GOT3 (cell line): ENCODE data around the gene GLUD2.
"Not testable (repeated sequence)": the region's sequence is repeated elsewhere in the genome, so short reads cannot be mapped to it uniquely, and the experiment has no call there.

Experiments used
- DNase-seq: peaks from one replicate; lab custom pipeline; 2025; ENCODE audit warnings: mixed read lengths; lab: John Stamatoyannopoulos, UW

Gene GLUD2

DNA sequence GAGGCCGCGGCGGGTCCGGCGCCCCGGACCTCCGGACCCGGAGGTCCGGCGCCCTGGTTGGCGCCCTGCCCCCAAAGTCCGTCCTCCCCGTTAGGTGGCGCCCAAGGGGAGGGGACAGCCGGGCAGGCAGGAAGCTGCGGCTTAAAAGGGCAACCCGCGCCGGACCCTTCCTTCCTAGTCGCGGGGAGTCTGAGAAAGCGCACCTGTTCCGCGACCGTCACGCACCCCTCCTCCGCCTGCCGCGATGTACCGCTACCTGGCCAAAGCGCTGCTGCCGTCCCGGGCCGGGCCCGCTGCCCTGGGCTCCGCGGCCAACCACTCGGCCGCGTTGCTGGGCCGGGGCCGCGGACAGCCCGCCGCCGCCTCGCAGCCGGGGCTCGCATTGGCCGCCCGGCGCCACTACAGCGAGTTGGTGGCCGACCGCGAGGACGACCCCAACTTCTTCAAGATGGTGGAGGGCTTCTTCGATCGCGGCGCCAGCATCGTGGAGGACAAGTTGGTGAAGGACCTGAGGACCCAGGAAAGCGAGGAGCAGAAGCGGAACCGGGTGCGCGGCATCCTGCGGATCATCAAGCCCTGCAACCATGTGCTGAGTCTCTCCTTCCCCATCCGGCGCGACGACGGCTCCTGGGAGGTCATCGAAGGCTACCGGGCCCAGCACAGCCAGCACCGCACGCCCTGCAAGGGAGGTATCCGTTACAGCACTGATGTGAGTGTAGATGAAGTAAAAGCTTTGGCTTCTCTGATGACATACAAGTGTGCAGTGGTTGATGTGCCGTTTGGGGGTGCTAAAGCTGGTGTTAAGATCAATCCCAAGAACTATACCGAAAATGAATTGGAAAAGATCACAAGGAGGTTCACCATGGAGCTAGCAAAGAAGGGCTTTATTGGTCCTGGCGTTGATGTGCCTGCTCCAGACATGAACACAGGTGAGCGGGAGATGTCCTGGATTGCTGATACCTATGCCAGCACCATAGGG is at the start of gene GLUD2:
Gene GLUD2, plus strand, starts transcription at position 170 of the 979 bp plus-strand sequence. Its CDS starts 75 bp downstream, at position 245.
- DNase-seq, result not testable (repeated sequence)

DNA sequence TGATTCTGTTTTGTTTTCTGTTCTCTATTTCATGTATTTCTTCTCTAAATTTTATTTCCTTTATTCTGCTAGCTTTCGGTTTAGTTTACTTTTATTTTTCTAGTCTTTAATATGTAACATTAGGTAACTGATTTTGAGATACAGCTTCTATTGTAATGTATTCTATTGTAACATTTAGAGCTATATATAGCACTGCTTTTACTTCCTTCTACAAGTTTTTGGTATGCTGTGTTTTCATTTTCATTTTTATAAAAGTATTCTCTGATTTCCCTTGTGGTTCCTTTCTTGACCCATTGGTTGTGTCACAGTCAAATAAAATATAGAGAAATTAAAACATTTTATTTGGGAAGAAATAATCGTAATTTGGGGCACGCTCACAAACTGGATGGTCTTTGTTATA is 48.0 kb upstream of the GLUD2 start:
- DNase-seq, result no peak

DNA sequence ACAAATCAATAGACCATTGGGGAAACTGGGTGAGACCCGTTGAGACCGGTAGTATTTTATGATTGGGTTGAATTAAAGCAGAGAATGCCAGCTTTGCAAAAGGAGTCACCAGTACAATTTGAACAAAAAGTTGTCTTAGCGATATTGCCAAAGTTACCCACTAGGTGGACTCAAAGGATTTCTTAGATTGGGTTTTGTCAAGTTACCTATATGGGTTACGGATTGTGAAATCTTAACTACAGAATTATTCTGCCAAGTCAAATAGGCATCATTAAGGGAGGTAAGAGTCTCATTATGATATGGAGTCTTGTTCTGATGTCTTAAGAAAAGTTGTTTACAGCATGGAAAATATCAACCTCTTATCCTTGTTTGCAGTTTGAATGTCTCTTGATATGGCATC is 46.8 kb upstream of the GLUD2 start:
- DNase-seq, result no peak

DNA sequence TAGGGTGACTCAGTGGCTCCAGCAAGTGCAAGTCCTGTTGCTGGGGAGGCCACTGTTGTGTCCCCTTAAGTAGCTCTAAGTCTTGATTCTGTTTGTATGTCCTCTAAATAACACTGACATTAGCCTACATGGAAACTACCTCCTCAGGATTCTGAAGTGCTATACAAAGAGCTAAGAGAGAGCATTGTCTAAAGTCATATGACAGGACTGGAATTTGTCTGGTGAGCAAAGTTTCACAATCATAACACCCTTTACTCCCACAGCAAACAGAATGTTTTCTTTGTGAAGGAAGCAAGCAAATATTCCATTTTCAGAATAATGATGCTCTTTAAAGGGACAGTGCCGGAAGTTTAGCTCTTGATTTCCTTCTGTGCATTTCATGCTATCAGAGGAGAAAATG is 38.5 kb upstream of the GLUD2 start:
- no peak for DNase-seq

DNA sequence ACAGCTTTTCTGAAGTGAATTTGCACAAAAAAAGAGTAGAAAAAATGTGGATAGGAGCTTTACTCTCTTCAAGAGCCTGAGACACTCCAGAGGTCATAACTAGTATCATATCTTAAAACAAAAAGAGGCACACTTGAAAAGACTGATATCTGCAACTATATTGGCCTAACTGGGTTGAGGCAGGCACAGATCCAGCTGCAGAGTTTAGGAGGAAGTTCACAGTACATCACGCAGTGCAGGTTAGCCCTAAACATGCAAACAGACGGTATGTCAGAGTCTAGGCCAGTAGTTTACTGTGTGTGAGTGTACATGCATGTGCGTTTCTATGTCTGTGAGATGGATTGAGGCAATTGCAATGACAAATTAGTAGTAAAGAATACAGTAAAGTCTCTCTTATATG is 37.6 kb upstream of the GLUD2 start:
- DNase-seq, result no peak

DNA sequence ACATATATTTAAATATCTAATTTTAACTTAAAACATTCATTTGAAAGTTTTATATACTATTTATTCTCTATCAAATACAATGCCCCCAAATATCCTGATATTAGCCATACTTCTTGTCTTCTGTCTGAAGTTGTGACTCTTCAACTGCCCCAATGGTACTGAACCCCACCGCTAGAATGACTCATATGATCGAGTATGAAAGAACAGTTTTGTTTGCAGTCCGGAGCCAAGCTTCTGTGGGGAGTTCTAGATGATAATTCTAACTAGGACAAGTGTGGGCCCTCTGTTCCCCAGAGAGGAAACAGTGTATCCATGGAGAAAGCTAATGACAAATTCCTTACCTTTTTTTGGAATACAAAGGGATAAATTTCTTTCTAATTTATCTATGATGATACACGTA is 37.2 kb upstream of the GLUD2 start:
- DNase-seq, result no peak

DNA sequence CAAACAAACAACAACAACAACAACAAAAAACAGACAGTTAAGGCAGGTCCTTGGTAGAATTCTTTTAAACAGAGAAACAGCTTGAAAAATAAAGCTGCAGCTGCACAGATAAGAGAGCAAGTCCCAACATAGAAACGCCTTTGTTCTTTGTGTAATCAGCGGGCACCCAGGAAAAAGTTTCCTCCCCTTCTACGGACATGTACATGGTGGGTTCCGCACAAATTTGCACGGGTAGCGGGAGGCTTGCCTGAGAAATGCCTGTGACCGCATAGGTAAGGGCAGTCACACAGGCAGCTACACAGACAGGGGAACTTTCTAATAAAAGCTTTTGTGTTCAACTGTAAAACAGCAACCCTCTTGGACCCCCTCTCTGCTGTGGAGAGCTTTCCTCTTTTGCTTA is 36.2 kb upstream of the GLUD2 start:
- no peak for DNase-seq

DNA sequence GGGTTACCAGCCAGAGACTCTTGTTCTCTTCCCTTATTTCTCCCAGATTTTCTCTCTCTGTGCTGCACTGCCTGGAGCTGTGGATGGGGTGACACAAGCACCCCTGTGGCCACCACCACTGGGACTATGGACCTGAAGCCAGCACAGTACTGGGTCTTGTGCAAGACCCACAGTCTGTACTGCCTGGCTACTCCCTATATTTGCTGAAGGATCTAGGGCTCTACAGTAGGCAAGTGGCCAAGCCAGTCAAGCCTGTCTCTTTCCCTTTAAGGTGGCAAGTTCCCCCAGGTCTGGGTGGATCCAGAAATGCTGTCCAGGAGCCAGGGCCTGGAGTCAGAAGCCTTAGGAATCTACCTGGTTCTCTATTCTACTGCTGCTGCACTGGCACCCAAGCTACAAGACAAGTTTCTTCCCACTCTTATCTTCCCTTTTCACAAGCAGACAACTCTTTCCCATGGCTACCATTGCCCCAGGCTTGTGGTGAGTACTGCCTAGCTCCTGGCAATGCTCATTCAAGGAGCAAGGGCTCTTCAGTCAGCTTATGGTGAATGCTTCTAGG is 33.4 kb upstream of the GLUD2 start:
- no peak for DNase-seq

GRCh38 chrX:121014826-121015225 is 32.6 kb upstream of the GLUD2 start:
- DNase-seq, result no peak

DNA sequence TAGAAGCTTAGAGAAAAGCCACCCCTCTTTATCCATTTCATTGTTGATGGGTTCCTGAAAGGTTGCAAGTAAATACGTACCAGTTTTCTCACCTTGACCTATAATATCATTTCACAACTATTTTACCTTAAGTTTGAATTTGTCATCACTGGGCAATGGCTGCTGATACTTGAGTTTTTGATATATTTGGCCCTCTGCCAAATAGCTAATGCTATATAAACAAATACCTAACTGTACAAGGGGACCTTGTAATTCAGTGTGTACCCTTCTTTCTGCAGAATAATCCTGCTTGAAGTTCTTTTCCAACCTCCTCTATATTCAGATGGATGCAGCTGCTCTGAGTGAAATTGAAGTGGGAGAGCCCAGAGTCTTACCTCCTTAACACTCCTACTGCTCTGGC is 19.0 kb upstream of the GLUD2 start:
- no peak for DNase-seq

GRCh38 chrX:121030083-121030482 is 17.3 kb upstream of the GLUD2 start:
- DNase-seq, result no peak

DNA sequence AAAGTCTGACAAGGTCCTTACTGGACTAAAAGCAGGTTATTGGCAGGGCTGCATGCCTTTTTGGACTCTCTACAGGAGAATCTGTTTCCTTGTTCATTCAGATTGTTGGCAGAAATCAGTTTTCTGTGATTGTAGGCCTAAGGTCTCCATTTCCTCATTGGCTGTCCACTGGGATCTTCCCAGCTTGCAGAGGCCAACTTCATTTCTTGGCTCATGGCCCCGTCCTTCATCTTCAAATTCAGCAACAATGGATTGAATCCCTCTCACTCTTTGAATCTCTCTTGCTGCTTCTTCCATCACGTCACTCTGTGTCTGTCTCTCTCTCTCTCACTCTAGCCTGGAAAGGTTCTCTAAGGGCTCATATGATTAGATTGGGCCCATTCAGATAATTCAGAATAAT is 14.9 kb upstream of the GLUD2 start:
- DNase-seq, result no peak

DNA sequence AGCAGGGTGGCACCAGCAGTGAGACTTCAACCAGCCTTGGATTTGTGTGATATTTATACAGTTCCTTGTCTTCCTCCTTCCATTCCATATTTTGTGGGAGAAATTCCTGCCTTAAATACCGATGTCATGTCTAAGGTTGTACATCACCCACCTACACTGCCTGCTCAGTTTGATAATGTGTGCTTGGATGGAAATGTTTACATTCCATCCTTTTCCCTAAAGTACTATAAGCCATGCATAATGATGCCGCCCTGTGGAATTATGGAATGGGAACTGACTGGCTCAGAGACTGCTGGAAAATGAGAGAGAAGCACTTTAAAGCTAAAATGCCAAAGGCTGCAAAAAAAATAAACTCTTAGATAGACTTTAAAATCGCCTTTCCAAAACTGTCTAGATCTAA is 11.3 kb upstream of the GLUD2 start:
- DNase-seq, result no peak

- DNase-seq, result no peak
These were observed 10.5 kb upstream of the GLUD2 start for GRCh38 chrX:121036951-121037350.

- DNase-seq, result no peak
These were observed 3.4 kb downstream of the GLUD2 start for GRCh38 chrX:121050781-121051180.

DNA sequence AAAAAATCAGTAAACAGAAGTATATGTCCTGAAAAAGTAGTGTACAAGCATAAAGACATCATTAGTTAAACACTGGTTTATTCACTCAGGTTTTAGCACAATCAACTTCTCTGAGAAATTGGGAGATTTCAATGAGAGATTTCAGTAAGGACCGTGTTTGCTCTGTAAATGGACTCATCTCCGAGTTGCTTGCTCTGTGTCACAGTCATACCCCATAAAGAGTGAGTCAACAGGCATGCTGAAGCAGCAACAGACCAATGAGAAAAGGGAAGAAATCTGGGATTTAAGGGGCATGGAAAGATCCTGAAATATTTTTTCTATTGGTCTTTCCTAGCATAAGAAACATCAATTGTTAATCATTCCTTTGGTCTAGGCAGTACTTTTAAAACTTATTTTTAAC is 4.7 kb downstream of the GLUD2 start:
- DNase-seq, result no peak

DNA sequence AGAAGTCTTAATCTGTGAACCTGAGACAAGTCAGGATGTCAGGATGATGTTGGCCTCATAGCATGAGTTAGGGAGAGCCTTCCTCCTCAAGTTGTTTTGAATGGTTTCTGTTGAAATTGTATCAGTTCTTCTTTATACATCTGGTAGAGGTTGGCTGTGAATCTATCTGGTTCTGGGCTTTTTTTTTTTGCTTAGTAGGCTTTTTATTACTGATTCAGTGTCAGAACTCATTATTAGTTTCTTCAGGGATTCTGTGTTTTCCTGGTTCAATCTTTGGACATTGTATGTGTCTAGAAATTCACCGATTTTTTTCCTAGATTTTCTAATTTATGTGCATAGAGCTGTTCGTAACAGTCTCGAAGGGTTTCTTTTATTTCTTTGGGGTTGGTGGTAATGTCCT is 14.9 kb downstream of the GLUD2 start:
- DNase-seq, result no peak

DNA sequence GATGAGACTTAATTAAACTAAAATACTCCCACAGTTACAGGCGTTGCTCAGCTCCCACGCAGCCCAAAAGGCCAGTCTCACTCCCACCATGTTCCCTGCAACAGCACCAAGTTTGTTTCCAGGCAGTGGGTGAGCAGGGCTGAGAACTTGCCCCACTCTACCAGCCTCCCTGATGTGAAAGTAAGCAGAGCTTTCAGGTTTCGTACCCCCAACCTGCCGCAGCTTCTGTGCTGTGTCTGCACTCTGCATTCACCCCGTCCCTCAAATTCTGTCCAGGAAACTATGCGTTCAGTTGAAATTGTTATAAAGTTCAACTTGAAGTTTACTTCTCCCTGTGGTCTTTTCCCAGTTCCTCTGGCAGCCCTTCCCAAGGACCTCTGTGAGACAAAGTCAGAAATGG is 17.2 kb downstream of the GLUD2 start:
- no peak for DNase-seq

- not testable (repeated sequence) for DNase-seq
These were observed 36.8 kb downstream of the GLUD2 start for GRCh38 chrX:121084247-121084646.

- no peak for DNase-seq
These were observed 37.6 kb downstream of the GLUD2 start for GRCh38 chrX:121084903-121085611.

- no peak for DNase-seq
These were observed 38.2 kb downstream of the GLUD2 start for GRCh38 chrX:121085612-121086010.

DNA sequence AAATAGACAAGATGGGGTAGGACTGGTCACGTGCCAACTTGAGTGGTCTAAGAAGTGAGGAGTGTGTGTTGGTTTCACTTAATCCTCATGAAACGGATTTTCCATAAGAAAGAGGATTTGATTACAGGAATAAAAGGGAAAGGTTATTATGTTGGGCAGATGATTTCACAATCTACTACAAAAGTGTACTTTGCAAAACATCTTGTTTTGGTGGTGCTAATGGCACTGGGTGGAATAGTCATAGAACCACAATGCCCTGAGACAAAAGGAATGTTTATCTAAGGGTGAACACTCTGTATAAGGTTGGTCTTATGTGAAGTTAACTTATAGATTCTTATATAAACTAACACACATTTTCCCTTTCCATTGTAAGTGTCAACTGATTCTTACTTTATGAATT is 45.6 kb downstream of the GLUD2 start:
- DNase-seq, result no peak
